CD4-positive, alpha-beta T cell treated with Interferon gamma for 1 hour (primary cell): Measurements from ENCODE around the gene MED15.
"Not testable (repeated sequence)": the region's sequence is repeated elsewhere in the genome, so short reads cannot be mapped to it uniquely, and the experiment has no call there.

Experiments
- DNase-seq: peaks from one replicate; pipeline ENCODE4 v3.0.0-alpha.2; 2020

Gene MED15

DNA sequence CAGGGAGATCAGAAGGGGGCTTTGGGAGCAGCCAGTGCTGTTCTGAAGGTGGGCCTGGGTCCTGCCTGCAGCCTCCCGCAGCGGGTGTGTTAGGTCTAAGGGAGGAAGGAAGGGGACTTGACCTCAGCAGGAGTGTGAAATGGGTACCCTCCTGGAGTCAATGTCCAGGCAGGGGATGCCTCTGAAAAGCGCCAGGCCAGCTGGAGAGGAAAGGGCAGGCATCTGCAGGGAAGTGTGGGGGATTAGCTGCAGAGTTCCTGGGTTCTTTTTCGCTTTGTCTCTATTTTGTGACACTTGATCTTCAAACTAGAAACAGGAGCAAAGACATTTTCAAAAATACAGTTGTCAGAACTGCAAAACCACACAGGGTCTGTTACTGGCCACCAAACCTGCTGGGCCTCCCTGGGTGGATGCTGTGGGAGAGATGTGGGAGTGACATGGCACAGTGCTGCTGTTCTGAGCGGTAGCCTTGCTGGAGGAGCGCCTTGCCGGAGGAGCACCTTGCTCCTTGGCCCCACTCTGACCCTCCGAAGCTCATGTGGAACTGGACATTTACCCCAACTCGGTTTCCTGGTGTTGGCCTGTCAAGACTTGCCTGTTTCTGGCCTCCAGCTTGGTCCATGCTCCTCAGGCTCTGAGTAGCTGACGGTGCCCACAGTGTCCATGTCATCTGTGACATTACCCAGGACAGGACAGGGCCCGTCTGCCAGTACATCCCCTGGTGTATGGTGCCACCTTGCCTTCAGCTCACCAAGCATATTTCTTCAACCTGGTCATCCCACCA is 25.9 kb downstream of the MED15 start:
- no peak for DNase-seq

- no peak for DNase-seq
Measured at GRCh38 chr22:20533879-20534265, 26.5 kb downstream of the MED15 start.

GRCh38 chr22:20536590-20537324 is 29.3 kb downstream of the MED15 start:
- DNase-seq = no peak

- no peak for DNase-seq
Measured at GRCh38 chr22:20537325-20537756, 29.9 kb downstream of the MED15 start.

DNA sequence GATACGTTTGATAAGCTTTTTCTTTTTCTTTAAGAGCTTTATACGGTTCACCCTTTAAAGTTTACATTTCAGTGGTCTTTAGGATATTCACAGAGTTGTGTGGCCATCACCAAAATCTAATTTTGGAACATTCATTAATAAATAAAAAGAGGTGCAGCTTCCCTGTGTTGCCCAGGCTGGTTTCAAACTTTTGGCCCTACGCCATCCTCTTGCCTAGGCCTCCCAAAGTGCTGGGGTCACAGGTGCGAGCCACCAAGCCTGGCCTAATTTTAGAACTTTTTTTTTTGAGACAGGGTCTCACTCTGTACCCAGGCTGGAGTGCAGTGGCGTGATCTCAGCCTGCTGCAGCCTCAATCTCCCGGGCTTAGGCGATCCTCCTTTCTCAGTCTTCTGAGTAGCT is 30.6 kb downstream of the MED15 start:
- no peak for DNase-seq

DNA sequence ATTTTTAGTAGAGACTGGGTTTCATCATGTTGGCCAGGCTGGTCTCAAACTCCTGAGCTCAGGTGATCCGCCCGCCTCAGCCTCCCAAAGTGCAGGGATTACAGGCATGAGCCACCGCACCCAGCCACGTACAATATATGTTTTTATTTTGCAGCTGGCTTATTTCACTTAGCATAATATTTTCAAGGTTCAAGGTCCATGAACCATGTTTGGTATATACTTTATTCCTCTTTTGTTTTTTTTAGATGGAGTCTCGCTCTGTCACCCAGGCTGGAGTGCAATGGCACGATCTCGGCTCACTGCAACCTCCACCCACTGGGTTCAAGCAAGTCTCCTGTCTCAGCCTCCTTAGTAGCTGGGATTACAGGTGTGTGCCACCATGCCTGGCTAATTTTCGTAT is 31.5 kb downstream of the MED15 start:
- not testable (repeated sequence) for DNase-seq

DNA sequence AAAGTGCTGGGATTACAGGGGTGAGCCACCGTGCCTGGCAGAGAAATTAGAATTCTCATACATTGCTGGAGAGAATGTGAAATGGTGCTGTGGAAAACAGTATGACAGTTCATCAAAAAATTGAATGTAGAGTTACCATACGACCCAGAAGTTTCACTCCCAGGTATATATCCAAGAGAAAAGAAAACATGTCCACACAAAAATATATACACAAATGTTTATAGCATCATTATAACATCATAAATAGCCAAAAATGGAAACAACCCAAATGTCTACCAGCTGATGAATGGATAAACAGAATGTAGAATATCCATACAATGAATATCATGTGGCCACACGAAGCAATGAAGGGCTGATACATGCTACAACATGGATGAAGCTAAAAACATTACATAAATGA is 34.6 kb downstream of the MED15 start:
- no peak for DNase-seq

DNA sequence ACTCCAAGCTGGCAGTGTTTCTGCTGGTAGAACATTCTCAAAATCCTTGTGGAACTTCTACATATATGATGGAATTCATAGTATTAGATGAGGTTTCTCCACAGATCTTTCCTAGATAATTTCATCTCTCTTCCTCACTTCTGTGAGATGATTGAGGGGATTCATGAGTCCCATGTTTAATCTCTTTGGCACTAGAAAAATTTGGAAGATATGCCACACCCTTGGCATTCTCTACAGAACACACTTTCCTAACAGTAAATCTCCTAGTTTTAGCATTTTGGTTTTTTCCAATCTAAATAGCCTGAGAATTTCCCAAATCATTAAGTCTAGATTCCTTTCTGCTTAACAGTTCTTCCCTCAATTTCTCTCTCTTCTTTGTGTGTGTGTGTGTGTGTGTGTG is 35.3 kb downstream of the MED15 start:
- DNase-seq = no peak

DNA sequence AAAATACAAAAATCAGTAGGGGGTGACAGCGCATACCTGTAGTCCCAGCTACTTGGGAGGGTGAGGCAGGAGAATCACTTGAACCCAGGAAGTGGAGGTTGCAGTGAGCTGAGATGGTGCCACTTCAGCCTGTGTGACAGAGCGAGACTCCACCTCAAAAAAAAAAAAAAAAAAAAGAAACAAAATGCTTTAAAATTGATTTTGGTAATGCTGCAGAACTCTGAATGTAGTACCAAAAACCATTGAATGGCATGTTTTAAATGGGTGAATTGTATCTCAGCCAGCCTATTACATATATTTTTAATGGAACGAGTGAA is 37.9 kb downstream of the MED15 start:
- DNase-seq = not testable (repeated sequence)

DNA sequence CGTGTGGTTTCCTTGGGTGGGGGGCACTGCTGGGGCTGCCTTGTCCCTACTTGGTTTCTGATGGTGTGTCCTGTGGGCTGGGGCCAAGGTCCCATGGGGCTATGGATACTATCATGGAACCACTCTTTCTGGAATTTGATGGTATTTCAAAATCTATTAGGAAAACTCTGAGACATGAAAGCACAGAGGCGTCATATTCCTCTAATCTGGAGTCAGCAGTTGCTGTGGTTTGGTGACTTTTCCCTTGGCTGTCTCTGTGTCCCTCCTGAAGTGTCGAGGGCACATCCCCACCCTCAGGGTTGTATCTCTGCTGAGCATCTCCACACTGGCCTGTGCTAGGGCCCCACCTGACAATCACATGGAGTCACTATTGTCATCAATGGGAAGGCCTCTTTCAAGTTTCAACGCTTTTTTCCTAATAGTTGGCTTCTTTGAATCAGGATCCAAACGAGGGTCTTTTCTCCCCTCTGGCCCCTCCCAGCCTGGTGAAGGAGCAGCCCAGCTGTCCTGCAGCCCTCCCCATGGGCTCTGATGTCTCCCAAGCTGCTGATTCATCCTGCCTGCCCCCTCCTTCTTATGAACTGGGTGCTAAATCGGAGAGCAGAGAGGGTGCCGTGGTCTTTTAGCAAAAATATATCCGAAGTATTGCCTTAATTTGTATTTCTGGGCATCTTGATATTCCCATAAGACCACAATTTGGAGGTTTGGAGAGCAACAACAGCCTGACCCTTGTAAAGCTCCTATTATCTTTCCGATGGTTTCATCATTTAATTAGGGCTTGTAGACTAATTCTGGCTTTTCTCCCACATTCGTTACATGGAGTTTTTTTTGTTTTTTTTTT is 38.5 kb downstream of the MED15 start:
- DNase-seq = no peak

DNA sequence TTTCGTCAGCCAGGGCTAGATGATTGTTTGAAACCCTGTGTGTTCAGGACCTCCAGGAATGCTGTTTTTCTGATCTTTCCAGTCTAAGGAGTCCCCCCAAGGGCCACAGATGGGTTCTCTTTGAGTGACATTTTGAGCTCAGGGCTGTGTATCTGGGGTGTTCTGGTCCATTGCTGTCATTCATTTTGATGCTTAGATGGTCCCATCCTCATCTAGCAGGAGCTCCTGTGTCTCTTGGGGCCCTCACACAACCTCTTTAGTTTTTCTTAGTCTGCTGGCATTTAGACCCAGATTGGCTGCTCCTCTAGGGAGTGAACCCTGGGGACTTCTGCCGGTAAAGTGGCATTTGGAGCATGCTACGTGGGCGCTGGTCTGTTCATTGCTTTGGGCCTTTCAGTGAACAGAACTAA is 39.1 kb downstream of the MED15 start:
- no peak for DNase-seq

DNA sequence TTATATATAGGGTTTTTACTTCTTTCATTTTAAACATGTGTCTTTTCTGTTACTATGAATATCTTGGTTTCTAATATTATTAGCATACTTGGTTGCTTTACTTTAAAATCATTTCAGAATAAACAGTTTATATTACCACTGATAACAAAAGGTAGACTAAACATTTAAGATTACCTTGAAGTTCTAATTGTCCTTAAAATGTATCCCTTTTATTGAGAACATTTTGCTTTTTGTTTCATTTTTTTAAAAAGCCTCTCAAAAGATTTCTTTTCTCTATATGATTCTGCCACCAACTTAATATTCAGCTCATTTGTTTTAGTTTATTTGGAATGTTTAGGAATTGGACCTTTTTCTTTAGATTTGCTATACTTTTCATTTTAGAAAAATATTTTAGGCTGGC is 39.6 kb downstream of the MED15 start:
- no peak for DNase-seq

GRCh38 chr22:20548806-20549205 is 41.4 kb downstream of the MED15 start:
- no peak for DNase-seq

GRCh38 chr22:20549232-20549841 is 41.9 kb downstream of the MED15 start:
- peak; percentile 55 for DNase-seq

DNA sequence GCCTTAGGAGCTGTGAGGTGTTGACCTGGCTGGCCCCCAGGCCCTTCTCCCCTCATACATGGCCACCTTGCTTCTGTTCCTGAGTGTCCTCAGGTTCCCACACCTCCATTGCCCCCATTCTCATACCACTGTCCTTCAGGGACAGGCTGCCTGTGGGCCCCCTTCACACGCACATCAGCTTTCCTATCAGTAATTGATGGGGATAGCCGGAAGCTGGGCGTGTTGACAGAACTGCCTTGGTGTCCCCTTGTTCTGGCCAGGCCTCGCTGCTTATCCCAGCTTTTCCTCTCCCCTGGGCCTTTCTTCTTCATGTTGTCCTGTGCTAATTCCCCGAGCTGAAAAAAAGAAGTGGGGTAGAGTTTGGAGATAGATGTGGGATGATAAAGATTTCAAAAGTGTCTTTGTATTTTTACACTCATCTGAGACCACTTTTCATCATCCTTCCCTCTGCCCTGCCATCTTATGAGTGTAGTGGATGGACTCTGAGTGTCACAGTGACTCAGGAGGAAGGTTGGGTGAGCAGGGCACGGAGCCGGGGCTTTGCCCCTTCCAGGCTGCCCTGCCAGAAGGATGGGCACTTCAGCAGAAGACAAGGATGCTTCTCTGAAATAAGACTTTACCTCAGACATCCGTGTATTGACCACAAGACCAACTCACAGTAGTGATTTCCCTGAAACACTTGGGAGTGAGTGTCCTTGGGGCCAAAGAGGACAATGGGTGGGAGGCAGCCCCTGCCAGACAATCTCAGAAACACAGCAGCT is 42.8 kb downstream of the MED15 start:
- no peak for DNase-seq

GRCh38 chr22:20550851-20551744 is 43.7 kb downstream of the MED15 start:
- peak; percentile 51 for DNase-seq

DNA sequence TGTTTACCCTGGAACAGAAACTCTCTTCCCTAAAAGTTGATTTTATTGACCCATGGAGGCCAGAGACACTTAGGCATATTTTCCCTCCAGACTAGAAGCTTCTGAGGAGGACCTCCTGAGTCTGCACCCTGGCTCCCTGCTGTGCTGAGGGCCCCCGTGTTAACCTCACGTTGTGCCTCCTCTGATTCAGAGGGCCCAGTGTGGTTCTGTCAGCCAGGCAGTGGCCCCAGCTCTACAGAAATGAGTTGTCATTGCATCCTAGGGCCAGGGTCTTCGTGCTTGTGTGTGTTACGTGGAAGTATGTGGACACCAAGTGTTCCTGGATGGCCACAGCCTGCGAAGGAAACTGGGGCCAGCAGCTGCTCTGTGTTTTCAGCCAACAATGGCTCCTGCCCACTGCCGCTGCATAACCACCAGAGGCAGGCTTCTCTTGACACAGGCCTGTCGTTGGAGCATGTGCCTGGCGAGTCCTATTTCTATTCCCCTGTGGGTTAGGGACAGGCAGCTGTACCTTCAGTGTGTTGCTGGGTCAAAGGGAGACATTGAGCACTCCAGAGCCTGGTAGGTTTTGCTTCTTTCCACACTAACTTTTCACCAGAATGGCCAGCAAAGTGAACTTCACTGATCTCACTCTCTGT is 44.5 kb downstream of the MED15 start:
- DNase-seq = peak; percentile 25

GRCh38 chr22:20552443-20553401 is 45.3 kb downstream of the MED15 start:
- no peak for DNase-seq

GRCh38 chr22:20553947-20554741 is 46.7 kb downstream of the MED15 start:
- no peak for DNase-seq
